ENCODE results near the gene HELB.

The HELB gene

GRCh38 chr12:66365718-66366490, 63.6 kb downstream of the HELB start:
- DNase-seq: no peak

GRCh38 chr12:66367015-66367667, 64.8 kb downstream of the HELB start:
- DNase-seq: no peak

GRCh38 chr12:66371982-66372381, 69.7 kb downstream of the HELB start:
- no peak for DNase-seq

GRCh38 chr12:66375560-66375959, 73.3 kb downstream of the HELB start:
- no peak for DNase-seq

GRCh38 chr12:66379616-66380015, 77.3 kb downstream of the HELB start:
- DNase-seq: no peak

GRCh38 chr12:66380769-66381535, 78.7 kb downstream of the HELB start:
- DNase-seq: no peak

- no peak for DNase-seq
These were observed 84.8 kb downstream of the HELB start for GRCh38 chr12:66387117-66387516.
